IPS DF 6.9 (cell line): ENCODE data around the gene DAP.
"Not testable (repeated sequence)": the region's sequence is repeated elsewhere in the genome, so short reads cannot be mapped to it uniquely, and the experiment has no call there.

ENCODE experiments used
- DNase-seq: peaks from one replicate; pipeline ENCODE4 v3.0.0-alpha.2; 2013; ENCODE audit warnings: low read depth, low spot score
- H3K27ac ChIP-seq: one replicate; pipeline ENCODE4 v1.5.1; 2013; ENCODE audit warnings: low read length, control low read depth
- H3K27me3 ChIP-seq: 2 replicates; pipeline ENCODE4 v1.6.1; 2013; ENCODE audit warnings: mild to moderate bottlenecking, low read length; ENCODE audit not compliant: control insufficient read depth, insufficient read depth
- H3K36me3 ChIP-seq: 2 replicates; pipeline ENCODE4 v1.6.1; 2013; ENCODE audit warnings: low read length; ENCODE audit not compliant: control insufficient read depth, insufficient read depth
- H3K4me1 ChIP-seq: 2 replicates; pipeline ENCODE4 v1.6.1; 2013; ENCODE audit warnings: low read length; ENCODE audit not compliant: control insufficient read depth, insufficient read depth
- H3K4me3 ChIP-seq: 2 replicates; pipeline ENCODE4 v1.5.1; 2013; ENCODE audit warnings: mild to moderate bottlenecking, low read length
- H3K9me3 ChIP-seq: 2 replicates; pipeline ENCODE4 v1.6.1; 2013; ENCODE audit warnings: low read length, inconsistent platforms; ENCODE audit not compliant: control insufficient read depth, insufficient read depth
- WGBS: extraction: QIAGEN DNeasy Blood & Tissue Kit; methylation state at CpG from one replicate; pipeline ENCODE4 v1.1.7; 2013; ENCODE audit warnings: mixed read lengths, missing lambda C conversion rate; ENCODE audit not compliant: insufficient read length, insufficient coverage; 5-methylcytosine and 5-hydroxymethylcytosine counted together

Gene DAP

DNA sequence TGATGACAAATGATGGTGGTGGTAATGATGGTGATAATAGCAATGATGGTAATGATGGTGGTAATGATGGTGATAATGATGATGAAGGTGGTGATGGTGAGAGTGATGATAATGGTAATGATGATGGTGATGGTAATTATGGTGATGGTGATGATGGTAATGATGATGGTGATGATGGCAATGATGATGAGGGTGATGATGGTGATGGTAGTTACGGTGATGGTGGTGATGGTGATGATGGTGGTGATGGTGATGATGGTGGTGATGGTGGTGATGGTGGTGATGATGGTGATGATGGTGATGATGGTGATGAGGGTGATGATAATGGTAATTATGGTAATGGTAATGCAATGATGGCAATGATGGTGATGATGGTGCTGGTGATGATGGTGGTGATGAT, 91.1 kb downstream of the DAP start:
- Histone ChIP-seq H3K9me3 (no peaks in the 10 kb centered on the region), H3K4me3 (no peak overlapping the region), H3K36me3 (no peaks in the 10 kb centered on the region), H3K4me1 (0 out of 2 replicates have a peak, but pooled peaks cover 1% of the 10 kb centered on the region), H3K27ac (no peak overlapping the region), H3K27me3 (no peaks in the 10 kb centered on the region)
- no peak for DNase-seq
- 88% methylated on average over 1 of the region's 1 CpG for WGBS

DNA sequence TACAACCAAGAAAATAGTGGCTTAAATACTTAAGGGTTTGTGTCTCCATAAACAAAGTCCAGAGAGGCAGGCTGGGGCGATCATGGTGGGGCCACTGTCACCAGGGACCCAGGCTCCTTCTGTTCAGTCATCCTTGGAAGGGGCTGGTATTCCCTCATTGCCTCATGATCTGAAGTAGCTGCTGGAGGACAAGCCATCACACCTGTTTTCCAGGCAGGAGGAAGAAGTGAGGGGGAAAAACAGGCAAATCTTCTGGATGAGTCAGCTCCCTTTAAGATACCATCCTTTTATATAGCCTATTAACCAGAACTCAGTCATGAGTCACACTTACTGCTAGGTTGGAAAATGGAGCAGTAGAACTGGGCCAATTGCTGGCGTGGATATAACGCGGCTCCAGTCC, 92.3 kb downstream of the DAP start:
- no peaks in the 10 kb centered on the region for H3K9me3 ChIP-seq
- H3K27me3 ChIP-seq = no peaks in the 10 kb centered on the region
- peaks cover 2% of the 10 kb centered on the region for H3K4me1 ChIP-seq
- H3K27ac ChIP-seq = no peak overlapping the region
- no peak for DNase-seq
- H3K36me3 ChIP-seq = no peaks in the 10 kb centered on the region
- WGBS = no CpG with 5 or more reads among the region's 4 CpGs
- H3K4me3 ChIP-seq = no peak overlapping the region

DNA sequence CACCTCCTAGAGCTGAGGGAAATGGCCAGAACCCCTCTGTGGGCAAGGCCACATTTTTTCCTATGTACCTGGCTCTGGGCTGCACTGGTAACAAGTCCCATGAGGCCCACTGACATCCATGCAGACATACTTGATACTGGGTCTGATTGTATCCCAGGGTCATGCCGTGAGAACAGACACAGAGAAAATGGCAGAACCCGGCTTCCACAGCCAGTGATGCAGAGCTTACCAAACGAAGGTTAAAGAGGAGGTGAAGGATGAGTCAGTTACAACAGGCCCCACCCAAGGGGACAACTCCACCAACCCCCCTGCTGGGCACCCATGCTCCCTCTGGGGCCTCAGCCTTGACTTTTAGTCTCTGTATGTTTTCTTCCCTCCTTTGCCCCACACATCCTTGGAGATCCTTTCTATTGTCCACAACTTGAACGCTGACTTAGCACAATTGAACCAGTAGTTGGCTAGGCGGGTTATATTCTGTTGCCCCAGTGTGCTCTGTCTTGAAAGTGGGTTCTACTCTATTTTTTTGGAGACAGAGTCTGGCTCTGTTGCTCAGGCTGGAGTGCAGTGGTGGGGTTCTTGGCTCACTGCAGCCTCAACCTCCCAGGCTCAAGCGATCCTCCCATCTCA, 93.5 kb downstream of the DAP start:
- no peaks in the 10 kb centered on the region for H3K9me3 ChIP-seq
- H3K27me3 ChIP-seq = no peaks in the 10 kb centered on the region
- H3K27ac ChIP-seq = no peak overlapping the region
- no CpG with 5 or more reads among the region's 6 CpGs for WGBS
- peaks cover 6% of the 10 kb centered on the region for H3K4me1 ChIP-seq
- no peaks in the 10 kb centered on the region for H3K36me3 ChIP-seq
- H3K4me3 ChIP-seq = no peak overlapping the region
- DNase-seq = no peak

DNA sequence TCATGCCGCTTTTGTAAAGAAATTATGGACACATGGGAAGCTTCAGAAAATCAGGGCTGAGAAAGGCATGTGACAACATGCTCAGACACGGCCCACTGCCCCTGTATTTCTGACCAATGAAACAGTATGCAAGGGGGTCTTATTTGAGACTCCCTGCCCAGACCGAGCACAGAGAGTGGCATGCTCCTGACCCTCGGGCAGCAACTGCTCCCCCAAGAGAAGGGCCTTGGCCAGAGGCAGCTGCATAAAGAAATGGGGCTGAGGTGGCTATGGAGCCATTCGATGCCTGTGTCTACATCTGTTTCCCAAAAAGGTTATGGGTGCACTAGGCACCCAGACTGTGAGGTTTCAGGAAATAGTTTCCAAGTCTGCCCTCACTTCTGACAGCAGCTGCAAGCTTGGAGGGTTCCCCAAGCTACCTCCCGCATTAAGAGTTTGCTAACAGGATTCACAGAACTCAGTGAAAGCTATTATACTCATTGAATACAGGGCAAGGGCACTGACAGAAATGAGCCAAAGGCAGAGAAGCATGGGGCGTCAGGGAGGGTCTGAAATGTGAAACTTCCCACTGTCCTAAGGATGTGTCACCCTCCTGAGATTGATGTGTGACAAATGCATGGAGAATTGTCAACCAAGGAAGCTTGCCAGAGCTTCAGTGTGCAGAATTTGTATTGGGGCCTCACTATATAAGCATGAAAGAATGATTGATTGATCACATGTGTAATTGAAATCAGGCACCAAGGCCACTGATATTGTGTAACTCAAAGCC, 94.3 kb downstream of the DAP start:
- no peak overlapping the region for H3K27ac ChIP-seq
- no peak overlapping the region for H3K4me3 ChIP-seq
- no CpG with 5 or more reads among the region's 7 CpGs for WGBS
- DNase-seq = no peak
- no peaks in the 10 kb centered on the region for H3K36me3 ChIP-seq
- H3K9me3 ChIP-seq = no peaks in the 10 kb centered on the region
- peaks cover 6% of the 10 kb centered on the region for H3K4me1 ChIP-seq
- H3K27me3 ChIP-seq = no peaks in the 10 kb centered on the region

DNA sequence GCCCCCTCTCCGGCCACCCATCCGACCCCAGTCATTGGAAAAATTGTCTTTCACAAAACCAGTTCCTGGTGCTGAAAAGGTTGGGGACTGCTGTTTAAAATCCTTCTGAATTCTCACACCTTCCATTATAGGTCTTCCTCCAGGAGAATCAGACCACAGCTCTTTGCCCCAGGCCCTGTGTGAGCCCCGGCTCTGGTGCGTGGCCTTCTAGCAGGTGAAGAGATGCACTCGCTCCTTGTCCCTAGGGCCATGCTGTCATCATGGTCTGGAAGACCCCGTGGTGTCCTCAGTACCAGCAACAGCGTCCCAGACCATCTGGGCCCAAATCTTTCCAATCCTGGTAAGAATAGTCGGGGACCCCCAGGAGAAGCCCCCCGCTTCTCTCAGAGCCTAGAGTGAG, 95.2 kb downstream of the DAP start:
- no peak for DNase-seq
- no peaks in the 10 kb centered on the region for H3K36me3 ChIP-seq
- no peak overlapping the region for H3K4me3 ChIP-seq
- H3K27me3 ChIP-seq = no peaks in the 10 kb centered on the region
- H3K4me1 ChIP-seq = peaks cover 6% of the 10 kb centered on the region
- no CpG with 5 or more reads among the region's 9 CpGs for WGBS
- no peaks in the 10 kb centered on the region for H3K9me3 ChIP-seq
- H3K27ac ChIP-seq = no peak overlapping the region

DNA sequence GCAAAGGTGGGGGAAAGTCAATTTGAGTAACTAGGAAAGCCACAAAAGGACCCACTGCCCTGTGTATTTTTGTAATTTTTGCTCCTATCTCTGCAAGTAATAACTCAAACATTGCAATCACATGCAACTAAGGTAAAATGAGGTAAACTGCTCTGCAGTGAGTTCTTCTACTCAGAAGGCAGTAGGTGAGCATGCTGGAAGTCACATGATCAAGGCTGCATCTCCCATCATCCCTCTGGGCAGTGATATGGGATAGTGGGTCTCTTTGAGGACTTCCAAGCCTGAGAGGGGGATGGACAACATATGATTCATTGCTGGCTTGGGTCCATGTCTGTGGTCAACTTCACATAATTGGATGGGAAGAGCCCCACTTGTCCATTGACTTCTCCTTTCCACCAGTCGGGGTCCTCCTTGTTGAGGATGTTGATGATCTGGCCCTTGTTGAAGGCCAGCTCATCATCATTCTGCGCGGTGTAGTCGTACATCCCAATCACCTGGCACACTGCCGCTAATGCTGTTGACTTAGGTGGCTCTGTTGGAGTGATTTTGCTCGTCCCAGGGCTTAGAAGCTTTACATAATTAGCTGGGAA, 96.8 kb downstream of the DAP start:
- not testable (repeated sequence) for H3K27me3 ChIP-seq, H3K36me3 ChIP-seq, DNase-seq, H3K27ac ChIP-seq, H3K4me3 ChIP-seq, H3K9me3 ChIP-seq, H3K4me1 ChIP-seq
- WGBS = no CpG with 5 or more reads among the region's 6 CpGs

DNA sequence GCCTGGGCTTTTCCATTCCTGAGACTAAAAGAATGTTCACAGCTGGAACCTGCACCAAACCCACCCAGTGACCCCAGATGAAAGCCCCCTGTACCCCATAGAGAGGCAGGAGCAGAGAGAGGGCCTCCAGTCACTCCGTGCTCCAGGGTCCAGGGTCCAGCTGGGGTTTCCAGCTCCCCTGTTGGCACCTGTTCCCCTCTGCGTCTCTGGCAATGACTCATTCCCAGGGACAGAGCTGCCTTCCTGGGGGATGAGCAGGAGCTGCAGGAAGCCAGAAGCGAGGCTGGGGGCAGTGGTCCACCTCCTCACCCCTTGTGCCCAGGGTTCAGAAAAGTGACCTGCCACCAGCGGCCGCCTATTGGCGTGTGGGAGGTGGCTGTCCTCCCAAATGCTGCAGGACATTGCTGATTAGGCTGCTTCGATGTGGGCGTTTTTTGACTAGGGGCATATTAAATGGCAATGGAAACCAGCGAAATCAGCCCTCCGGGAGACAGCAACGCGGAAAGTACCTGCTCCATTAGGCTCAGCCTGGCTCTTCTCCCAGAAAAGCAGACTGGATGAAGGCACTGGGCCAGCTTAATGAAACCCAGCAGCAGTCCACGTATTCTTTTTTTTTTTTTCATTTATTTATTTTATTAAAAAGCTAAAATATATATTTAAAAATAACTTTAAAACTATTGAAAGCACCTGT, 97.4 kb downstream of the DAP start:
- Histone ChIP-seq H3K9me3 (no peaks in the 10 kb centered on the region), H3K27ac (no peak overlapping the region), H3K4me3 (no peak overlapping the region), H3K27me3 (no peaks in the 10 kb centered on the region), H3K36me3 (no peaks in the 10 kb centered on the region), H3K4me1 (peaks cover 6% of the 10 kb centered on the region)
- DNase-seq = no peak
- no CpG with 5 or more reads among the region's 13 CpGs for WGBS

DNA sequence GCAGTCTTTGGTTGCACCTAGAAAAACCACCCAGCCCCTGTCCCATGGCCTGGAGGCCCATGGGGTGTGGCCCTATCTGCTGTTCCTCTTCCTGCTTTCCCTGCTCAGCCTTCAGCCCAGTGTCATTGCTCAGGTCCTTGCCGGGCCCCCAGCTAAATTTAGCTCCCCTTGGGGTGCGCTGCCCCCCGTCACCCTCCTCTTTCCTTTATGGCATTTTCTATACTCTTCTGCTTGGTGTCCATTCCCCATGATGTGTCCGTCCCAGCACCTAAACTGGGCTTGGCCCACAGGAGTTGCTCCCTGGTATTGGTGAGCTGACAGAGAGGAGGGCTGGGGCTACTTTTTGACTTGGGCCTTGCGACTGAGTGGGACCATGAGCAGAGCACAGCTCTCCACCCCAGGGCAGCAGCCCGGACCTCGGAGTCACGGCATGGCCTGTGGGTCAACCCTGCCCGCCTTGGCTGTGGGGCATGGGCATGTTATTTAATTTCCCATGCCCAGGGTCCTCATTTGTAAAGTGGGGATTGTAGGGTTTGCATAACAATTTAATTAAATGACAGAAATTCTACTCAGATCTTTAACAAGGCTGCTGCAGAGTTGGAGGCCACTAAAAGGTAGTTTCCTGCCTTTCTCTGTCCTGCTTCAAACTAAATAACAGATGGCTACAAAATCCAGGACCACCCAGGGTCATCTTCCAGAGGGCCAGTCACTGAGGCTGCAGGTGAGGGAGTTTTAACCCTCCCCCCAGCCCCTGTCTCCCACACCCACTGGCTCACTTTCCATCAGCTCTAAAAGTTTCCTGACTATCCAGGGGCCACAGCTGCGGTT, 98.2 kb downstream of the DAP start:
- no peaks in the 10 kb centered on the region for H3K9me3 ChIP-seq

DNA sequence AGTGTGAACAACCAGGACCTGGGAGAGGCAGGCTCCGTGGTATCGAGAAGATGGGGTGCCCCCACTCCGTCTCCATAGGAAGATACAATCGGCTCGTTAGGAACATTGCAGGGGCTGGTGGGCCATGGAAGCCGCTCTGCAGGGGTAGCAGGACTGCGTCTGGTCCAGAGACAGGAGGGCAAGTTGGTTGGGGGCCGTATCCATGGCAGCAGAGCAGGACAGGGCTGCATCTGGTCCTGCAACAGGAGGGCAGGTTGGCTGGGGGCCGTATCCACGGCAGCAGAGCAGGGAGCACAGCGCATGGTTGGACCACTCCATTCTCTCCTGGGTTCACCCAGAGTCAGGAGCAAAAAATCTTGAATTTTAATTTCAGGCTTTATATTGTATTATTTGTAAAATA, 99.0 kb downstream of the DAP start:
- Histone ChIP-seq H3K36me3 (no peaks in the 10 kb centered on the region), H3K4me1 (peaks cover 6% of the 10 kb centered on the region), H3K27me3 (no peaks in the 10 kb centered on the region), H3K4me3 (no peak overlapping the region), H3K9me3 (no peaks in the 10 kb centered on the region), H3K27ac (no peak overlapping the region)
- DNase-seq = no peak
- WGBS = no CpG with 5 or more reads among the region's 11 CpGs

More for the DNA sequence above, 98.2 kb downstream of the DAP start:
- H3K27ac ChIP-seq = no peak overlapping the region
- H3K4me1 ChIP-seq = peaks cover 6% of the 10 kb centered on the region
- DNase-seq = no peak
- no peaks in the 10 kb centered on the region for H3K27me3 ChIP-seq
- no peak overlapping the region for H3K4me3 ChIP-seq
- H3K36me3 ChIP-seq = no peaks in the 10 kb centered on the region
- WGBS = no CpG with 5 or more reads among the region's 10 CpGs

DNA sequence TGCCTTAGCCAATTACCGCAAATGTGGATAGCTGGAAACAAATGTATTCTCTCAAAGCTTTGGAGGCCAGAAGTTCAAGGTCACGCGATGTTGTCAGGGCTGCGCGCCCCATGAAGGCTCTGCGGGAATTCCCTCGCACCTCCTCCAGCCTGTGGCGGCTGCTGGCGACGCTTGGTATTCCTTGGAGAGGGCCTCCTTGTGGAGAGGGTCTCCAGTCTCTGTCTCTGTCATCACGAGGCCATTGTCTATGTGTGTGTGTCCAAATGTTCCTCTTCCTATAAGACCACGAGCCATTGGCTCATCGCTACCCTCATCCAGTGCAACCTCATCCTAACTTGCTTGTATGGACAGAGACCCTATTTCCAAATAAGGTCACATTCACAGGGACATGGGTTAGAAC, 99.6 kb downstream of the DAP start:
- no peaks in the 10 kb centered on the region for H3K36me3 ChIP-seq
- WGBS = no CpG with 5 or more reads among the region's 13 CpGs
- H3K4me1 ChIP-seq = peaks cover 6% of the 10 kb centered on the region
- H3K27ac ChIP-seq = no peak overlapping the region
- H3K9me3 ChIP-seq = no peaks in the 10 kb centered on the region
- H3K4me3 ChIP-seq = no peak overlapping the region
- H3K27me3 ChIP-seq = no peaks in the 10 kb centered on the region
- no peak for DNase-seq
